ENCODE measurements around the gene ZDHHC14. TPM values are rescaled to one million over a fixed set of nuclear protein-coding genes. Genes with fewer than 3 reads are reported as not detected.

The ZDHHC14 gene
- total and polyA plus RNA-seq, 4 donors, result 4.3 to 18.3 (median 8.9) TPM

- WGBS, 2 donors, result 89% methylated on average over 5 of the region's 5 CpGs
- no peak overlapping the region for H3K9ac ChIP-seq (ENCODE audit: insufficient read depth in 1 of 2, low read length in 2 of 2)
- no peak overlapping the region for H3K27ac ChIP-seq (ENCODE audit: low read depth in 1 of 2, low read length in 1 of 2)
- no peak overlapping the region for H3K4me3 ChIP-seq
- H3K27me3 ChIP-seq (ENCODE audit: control insufficient read depth in 3 of 3, insufficient read depth in 3 of 3, low read length in 2 of 3), result peaks cover 0 to 3% (median 0%) of the 10 kb centered on the region in 3 donors
- DNase-seq (no peak), ATAC-seq (ENCODE audit: insufficient read depth, low FRiP score) (no peak)
- peaks cover 0 to 8% (median 3%) of the 10 kb centered on the region in 4 donors for H3K36me3 ChIP-seq (ENCODE audit: control insufficient read depth in 4 of 4, insufficient read depth in 4 of 4, low read length in 4 of 4)
- TF ChIP-seq, protein P1, sequence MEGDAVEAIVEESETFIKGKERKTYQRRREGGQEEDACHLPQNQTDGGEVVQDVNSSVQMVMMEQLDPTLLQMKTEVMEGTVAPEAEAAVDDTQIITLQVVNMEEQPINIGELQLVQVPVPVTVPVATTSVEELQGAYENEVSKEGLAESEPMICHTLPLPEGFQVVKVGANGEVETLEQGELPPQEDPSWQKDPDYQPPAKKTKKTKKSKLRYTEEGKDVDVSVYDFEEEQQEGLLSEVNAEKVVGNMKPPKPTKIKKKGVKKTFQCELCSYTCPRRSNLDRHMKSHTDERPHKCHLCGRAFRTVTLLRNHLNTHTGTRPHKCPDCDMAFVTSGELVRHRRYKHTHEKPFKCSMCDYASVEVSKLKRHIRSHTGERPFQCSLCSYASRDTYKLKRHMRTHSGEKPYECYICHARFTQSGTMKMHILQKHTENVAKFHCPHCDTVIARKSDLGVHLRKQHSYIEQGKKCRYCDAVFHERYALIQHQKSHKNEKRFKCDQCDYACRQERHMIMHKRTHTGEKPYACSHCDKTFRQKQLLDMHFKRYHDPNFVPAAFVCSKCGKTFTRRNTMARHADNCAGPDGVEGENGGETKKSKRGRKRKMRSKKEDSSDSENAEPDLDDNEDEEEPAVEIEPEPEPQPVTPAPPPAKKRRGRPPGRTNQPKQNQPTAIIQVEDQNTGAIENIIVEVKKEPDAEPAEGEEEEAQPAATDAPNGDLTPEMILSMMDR (IDR thresholded peaks at IDR 0.05; ENCODE audit: control extremely low read depth, extremely low read depth), result no peak
- peaks cover 0 to 2% (median 0%) of the 10 kb centered on the region in 4 donors for H3K9me3 ChIP-seq (ENCODE audit: control insufficient read depth in 4 of 4, insufficient read depth in 3 of 4, low read length in 3 of 4)
- peaks cover 0 to 35% (median 3%) of the 10 kb centered on the region in 5 donors for H3K4me1 ChIP-seq (ENCODE audit: control insufficient read depth in 5 of 5, insufficient read depth in 5 of 5, low read length in 5 of 5)
These were observed 282.3 kb downstream of the ZDHHC14 start for GRCh38 chr6:157663261-157663660.

- Histone ChIP-seq H3K27me3 (ENCODE audit: control insufficient read depth in 3 of 3, insufficient read depth in 3 of 3, low read length in 2 of 3) (peaks cover 0 to 3% (median 0%) of the 10 kb centered on the region in 3 donors), H3K4me1 (ENCODE audit: control insufficient read depth in 5 of 5, insufficient read depth in 5 of 5, low read length in 5 of 5) (peaks cover 0 to 48% (median 11%) of the 10 kb centered on the region in 5 donors), H3K9ac (ENCODE audit: insufficient read depth in 1 of 2, low read length in 2 of 2) (no peak overlapping the region), H3K36me3 (ENCODE audit: control insufficient read depth in 4 of 4, insufficient read depth in 4 of 4, low read length in 4 of 4) (peaks cover 0 to 8% (median 3%) of the 10 kb centered on the region in 4 donors), H3K4me3 (no peak overlapping the region), H3K27ac (ENCODE audit: low read depth in 1 of 2, low read length in 1 of 2) (no peak overlapping the region), H3K9me3 (ENCODE audit: control insufficient read depth in 4 of 4, insufficient read depth in 3 of 4, low read length in 3 of 4) (peaks cover 0 to 2% (median 0%) of the 10 kb centered on the region in 4 donors)
- ATAC-seq (ENCODE audit: insufficient read depth, low FRiP score) (no peak), DNase-seq (no peak)
- 72 to 88% methylated on average over 3 of the region's 3 CpGs for WGBS, 2 donors
- TF ChIP-seq, protein P1 (IDR thresholded peaks at IDR 0.05; ENCODE audit: control extremely low read depth, extremely low read depth), result no peak
These were observed 284.2 kb downstream of the ZDHHC14 start for GRCh38 chr6:157665180-157665579.

DNA sequence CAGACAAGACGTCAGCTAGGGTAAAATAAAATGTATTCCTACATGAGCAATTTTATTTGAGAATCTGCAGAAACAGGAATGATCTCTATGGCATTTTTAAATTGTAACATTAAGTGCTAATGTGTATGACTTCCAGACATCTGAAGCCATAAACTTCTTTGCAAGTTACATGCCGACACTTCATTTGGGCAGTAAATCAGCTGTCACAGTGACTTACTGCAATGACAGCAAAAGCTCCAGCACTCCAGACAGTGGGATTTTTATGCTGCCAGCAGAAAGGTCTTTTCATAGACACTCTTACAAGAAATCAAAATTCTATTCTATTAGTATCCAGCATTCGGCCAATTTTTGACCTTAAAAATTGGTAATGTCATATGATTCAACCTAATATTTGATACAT is 285.7 kb downstream of the ZDHHC14 start:
- Histone ChIP-seq H3K4me3 (no peak overlapping the region), H3K27ac (ENCODE audit: low read depth in 1 of 2, low read length in 1 of 2) (no peak overlapping the region), H3K9me3 (ENCODE audit: control insufficient read depth in 4 of 4, insufficient read depth in 3 of 4, low read length in 3 of 4) (peaks cover 0 to 2% (median 0%) of the 10 kb centered on the region in 4 donors), H3K9ac (ENCODE audit: insufficient read depth in 1 of 2, low read length in 2 of 2) (no peak overlapping the region), H3K27me3 (ENCODE audit: control insufficient read depth in 3 of 3, insufficient read depth in 3 of 3, low read length in 2 of 3) (peaks cover 0 to 9% (median 0%) of the 10 kb centered on the region in 3 donors), H3K4me1 (ENCODE audit: control insufficient read depth in 5 of 5, insufficient read depth in 5 of 5, low read length in 5 of 5) (peaks cover 0 to 56% (median 8%) of the 10 kb centered on the region in 5 donors), H3K36me3 (ENCODE audit: control insufficient read depth in 4 of 4, insufficient read depth in 4 of 4, low read length in 4 of 4) (peaks cover 0 to 8% (median 3%) of the 10 kb centered on the region in 4 donors)
- 77 to 83% methylated on average over 3 of the region's 3 CpGs for WGBS, 2 donors
- TF ChIP-seq, protein P1 (IDR thresholded peaks at IDR 0.05; ENCODE audit: control extremely low read depth, extremely low read depth), result no peak
- ATAC-seq (ENCODE audit: insufficient read depth, low FRiP score) (no peak), DNase-seq (peak; percentile 36 to 81 (median 67))

Data from lung (tissue), 12 donors.